Erythroblast (primary cell): ENCODE results near the gene NFIA.

Experiments
- GATA1 ChIP-seq: IDR thresholded peaks from 2 replicates; pipeline ENCODE4 v1.6.1; 2011; ENCODE audit warnings: low read depth, mild to moderate bottlenecking, control low read depth, low read length, moderate library complexity
- POLR2A ChIP-seq: IDR thresholded peaks from 2 replicates; pipeline ENCODE4 v1.6.1; 2011; ENCODE audit warnings: mild to moderate bottlenecking, low read length

DNA sequence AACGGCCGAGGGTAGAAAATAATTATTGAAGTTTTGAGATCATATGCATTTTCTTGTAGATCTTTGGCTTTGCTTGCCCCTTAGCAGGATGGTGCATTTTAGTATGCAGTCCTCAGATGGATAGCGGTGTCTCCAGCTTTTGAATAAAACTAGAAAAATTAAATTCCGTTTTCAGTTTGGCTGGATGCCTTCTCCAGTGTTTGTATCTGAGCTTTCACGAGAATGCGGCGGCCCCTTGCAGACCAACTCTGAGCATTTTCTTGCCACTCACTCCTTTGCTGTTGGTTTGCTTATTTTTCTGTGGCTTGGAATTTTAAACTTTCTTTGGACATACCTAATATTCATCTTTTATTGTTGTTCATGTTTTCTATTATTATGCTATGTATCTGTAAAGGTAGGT lies 192.6 kb downstream of the NFIA start:
- TF ChIP-seq POLR2A (no peak), GATA1 (no peak)
